Measurements from ENCODE around the gene RCAN2. TPM values are rescaled to one million over a fixed set of nuclear protein-coding genes. Genes with fewer than 3 reads are reported as not detected.

RCAN2 gene
- total and polyA plus RNA-seq, 4 donors: 4.5 to 16.7 (median 4.8) TPM

DNA sequence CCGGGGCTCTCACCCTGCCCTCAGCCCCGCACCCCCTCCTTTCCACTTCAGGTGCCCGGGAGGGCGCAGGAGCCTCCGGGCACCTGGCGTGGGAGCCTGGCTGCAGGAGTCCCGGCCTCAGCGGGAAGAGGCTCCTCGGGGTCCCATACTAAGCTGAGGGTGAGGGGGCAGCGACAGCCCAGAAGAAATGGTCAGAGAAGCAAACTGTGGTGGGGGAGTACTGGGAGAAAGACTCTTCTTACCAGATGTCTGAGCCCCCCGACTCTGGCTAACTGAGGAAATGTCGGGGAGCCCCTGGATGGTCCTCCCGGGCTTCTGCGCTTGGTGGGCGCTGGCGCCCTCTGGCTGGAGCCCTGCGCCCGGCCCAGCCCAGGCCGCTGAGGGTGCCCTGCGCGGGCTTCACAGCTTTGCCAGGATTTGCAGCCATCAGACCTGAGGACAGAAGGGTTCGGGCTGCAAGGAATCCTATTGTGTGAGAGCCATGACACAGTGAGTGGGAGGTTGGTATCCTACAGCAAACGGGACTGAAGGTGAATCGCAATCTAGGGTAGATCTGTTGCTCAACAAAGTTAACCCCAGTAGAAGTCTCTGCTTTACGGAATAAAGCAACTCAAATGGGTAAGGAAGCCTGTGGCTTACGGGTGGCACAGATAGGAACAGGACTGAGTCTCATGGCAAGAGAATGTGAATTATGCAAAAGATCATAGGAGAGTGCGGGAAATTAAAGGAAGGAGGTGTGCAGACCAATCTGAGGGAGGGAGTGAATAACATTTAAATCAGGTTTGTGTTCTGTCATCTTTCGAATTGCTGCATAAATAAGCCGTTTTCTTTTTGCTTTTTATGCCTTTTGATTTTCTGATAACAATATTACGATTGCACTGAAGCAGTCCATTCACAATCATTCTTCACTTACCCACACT, 639 bp upstream of the RCAN2 start:
- H3K27me3 ChIP-seq (ENCODE audit: control insufficient read depth in 3 of 3, insufficient read depth in 3 of 3, low read length in 2 of 3): peaks cover 0 to 55% (median 41%) of the 10 kb centered on the region in 3 donors
- TF ChIP-seq CTCF (IDR thresholded peaks at IDR 0.05; ENCODE audit: control extremely low read depth, extremely low read depth): peak; percentile 27
- no peaks in the 10 kb centered on the region for H3K9me3 ChIP-seq (ENCODE audit: control insufficient read depth in 4 of 4, insufficient read depth in 3 of 4, low read length in 3 of 4)
- 8% methylated on average over 30 of the region's 30 CpGs for WGBS, 2 donors
- peak overlapping the region; percentile 68 for H3K4me3 ChIP-seq
- H3K36me3 ChIP-seq (ENCODE audit: control insufficient read depth in 4 of 4, insufficient read depth in 4 of 4, low read length in 4 of 4): peaks cover 0 to 3% (median 0%) of the 10 kb centered on the region in 4 donors
- DNase-seq (peak; percentile 42 to 59 (median 49)), ATAC-seq (ENCODE audit: insufficient read depth, low FRiP score) (peak; percentile 71)
- peak overlapping the region in 1 of 2 donors; percentile 93 for H3K27ac ChIP-seq (ENCODE audit: low read depth in 1 of 2, low read length in 1 of 2)
- H3K4me1 ChIP-seq (ENCODE audit: control insufficient read depth in 5 of 5, insufficient read depth in 5 of 5, low read length in 5 of 5): peaks cover 3 to 13% (median 6%) of the 10 kb centered on the region in 5 donors
- H3K9ac ChIP-seq (ENCODE audit: insufficient read depth in 1 of 2, low read length in 2 of 2): no peak overlapping the region

GRCh38 chr6:46490425-46491200, 636 bp downstream of the RCAN2 start:
- Histone ChIP-seq H3K36me3 (ENCODE audit: control insufficient read depth in 4 of 4, insufficient read depth in 4 of 4, low read length in 4 of 4) (peaks cover 0 to 3% (median 0%) of the 10 kb centered on the region in 4 donors), H3K9me3 (ENCODE audit: control insufficient read depth in 4 of 4, insufficient read depth in 3 of 4, low read length in 3 of 4) (no peaks in the 10 kb centered on the region), H3K4me1 (ENCODE audit: control insufficient read depth in 5 of 5, insufficient read depth in 5 of 5, low read length in 5 of 5) (peaks cover 3 to 13% (median 6%) of the 10 kb centered on the region in 5 donors), H3K4me3 (peak overlapping the region; percentile 68), H3K27ac (ENCODE audit: low read depth in 1 of 2, low read length in 1 of 2) (peak overlapping the region in 1 of 2 donors; percentile 93), H3K27me3 (ENCODE audit: control insufficient read depth in 3 of 3, insufficient read depth in 3 of 3, low read length in 2 of 3) (peaks cover 0 to 55% (median 41%) of the 10 kb centered on the region in 3 donors), H3K9ac (ENCODE audit: insufficient read depth in 1 of 2, low read length in 2 of 2) (no peak overlapping the region)
- WGBS, 2 donors: 5 to 9% methylated on average over 41 to 56 of the region's 56 CpGs
- ATAC-seq (ENCODE audit: insufficient read depth, low FRiP score): no peak
- peak in 2 of 3 donors; percentile 16 to 39 for DNase-seq
- no peak for TF ChIP-seq CTCF (IDR thresholded peaks at IDR 0.05; ENCODE audit: control extremely low read depth, extremely low read depth)

DNA sequence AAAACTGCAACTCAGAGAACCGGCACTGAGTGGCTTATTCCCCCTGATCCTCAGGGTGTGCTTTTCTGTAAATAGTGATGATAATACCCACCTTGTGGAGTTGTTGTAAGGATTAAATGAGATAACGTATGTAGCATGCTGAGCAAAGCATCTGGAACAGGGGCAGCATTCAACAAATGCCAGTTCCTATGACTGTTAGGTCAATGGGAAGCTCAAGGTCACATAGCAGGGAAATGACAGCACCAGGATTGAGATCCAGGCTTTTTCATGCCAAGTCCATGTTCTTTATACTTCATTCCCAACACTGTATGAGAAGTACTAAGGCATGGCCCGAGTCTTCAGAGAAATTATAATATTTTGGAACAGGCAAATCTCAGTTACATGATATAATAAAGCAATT, 5.1 kb downstream of the RCAN2 start:
- no peak overlapping the region for H3K4me3 ChIP-seq
- TF ChIP-seq CTCF (IDR thresholded peaks at IDR 0.05; ENCODE audit: control extremely low read depth, extremely low read depth): no peak
- WGBS, 2 donors: 74 to 80% methylated on average over 3 of the region's 3 CpGs
- no peak for DNase-seq
- H3K9me3 ChIP-seq (ENCODE audit: control insufficient read depth in 4 of 4, insufficient read depth in 3 of 4, low read length in 3 of 4): no peaks in the 10 kb centered on the region
- peaks cover 5 to 18% (median 6%) of the 10 kb centered on the region in 5 donors for H3K4me1 ChIP-seq (ENCODE audit: control insufficient read depth in 5 of 5, insufficient read depth in 5 of 5, low read length in 5 of 5)
- no peak overlapping the region for H3K9ac ChIP-seq (ENCODE audit: insufficient read depth in 1 of 2, low read length in 2 of 2)
- peaks cover 0 to 3% (median 0%) of the 10 kb centered on the region in 4 donors for H3K36me3 ChIP-seq (ENCODE audit: control insufficient read depth in 4 of 4, insufficient read depth in 4 of 4, low read length in 4 of 4)
- no peak for ATAC-seq (ENCODE audit: insufficient read depth, low FRiP score)
- H3K27ac ChIP-seq (ENCODE audit: low read depth in 1 of 2, low read length in 1 of 2): peak overlapping the region in 1 of 2 donors; percentile 70
- H3K27me3 ChIP-seq (ENCODE audit: control insufficient read depth in 3 of 3, insufficient read depth in 3 of 3, low read length in 2 of 3): peaks cover 0 to 25% (median 25%) of the 10 kb centered on the region in 3 donors
